Body of pancreas (tissue), 4 donors: Measurements from ENCODE around the gene LCP1. TPM values are rescaled to one million over a fixed set of nuclear protein-coding genes. Genes with fewer than 3 reads are reported as not detected.

Experiments
- ATAC-seq: fragments of 150-250 bp; one replicate; pipeline ENCODE4 v1.9.1; 2016
- DNase-seq, 4 donors: peaks; one replicate each; pipeline ENCODE4 v3.0.0-alpha.2; 2019
- H3K27ac ChIP-seq, 4 donors: fragments of 200-600 bp; sonication (generic); 1 replicate in 3 of 4; 2 replicates in 1 of 4; pipeline versions ENCODE4 v1.5.1 to v1.6.1; 2016 to 2019; ENCODE audit warnings: mild to moderate bottlenecking in 1 of 4, mixed read lengths in 1 of 4, moderate library complexity in 1 of 4
- H3K27me3 ChIP-seq, 2 donors: fragments of 200-600 bp; sonication (generic); one replicate each; pipeline ENCODE4 v1.6.0; 2016; ENCODE audit warnings: mild to moderate bottlenecking in 1 of 2
- H3K36me3 ChIP-seq, 2 donors: fragments of 200-600 bp; sonication (generic); replicated peaks in 1 of 2; 2 replicates each; pipeline ENCODE4 v1.5.1; 2016; ENCODE audit warnings: low read depth in 2 of 2; ENCODE audit not compliant: insufficient read depth in 1 of 2
- H3K4me1 ChIP-seq: fragments of 200-600 bp; sonication (generic); one replicate; pipeline ENCODE4 v1.6.0; 2016
- H3K4me3 ChIP-seq, 2 donors: fragments of 200-600 bp; sonication (generic); 1 replicate in 1 of 2; 2 replicates in 1 of 2; pipeline ENCODE4 v1.5.1; 2016 to 2019
- H3K9me3 ChIP-seq, 3 donors: fragments of 200-600 bp; sonication (generic); 1 replicate in 2 of 3; 2 replicates in 1 of 3; pipeline ENCODE4 v1.5.1; 2016
- POLR2A ChIP-seq, 3 donors: fragments of 450-650 bp; IDR thresholded peaks; one replicate each; pipeline ENCODE4 v1.6.1; 2016; ENCODE audit warnings: antibody characterized with exemption in 3 of 3, mild to moderate bottlenecking in 2 of 3
- WGBS, 2 donors: methylation state at CpG; one replicate each; pipeline ENCODE4 v1.1.5; 2017; 5-methylcytosine and 5-hydroxymethylcytosine counted together
- intact Hi-C: fragments of 100-400 bp; cut with DNase I; formaldehyde crosslinking; loops from one replicate; pipeline ENCODE4 v1.15.1; 2023
- total RNA-seq, 2 donors: library from RNA; depleted of rRNA; stranded (reverse); fragments of >200 nt; gene quantifications; one replicate each; pipeline ENCODE4 v1.1.0, GENCODE V29; 2016
- TF ChIP-seq, protein P1 (sequence below), 7 experiments: fragments of 450-650 bp in 4 of 7; fragments of 200-600 bp in 3 of 7; sonication (generic) in 3 of 7; IDR thresholded peaks; one replicate each; pipeline ENCODE4 v1.5.1; 2016 to 2019; ENCODE audit warnings: antibody characterized with exemption in 7 of 7

Gene LCP1
- total RNA-seq, 2 donors from 2014 or later = 6.3 to 16.1 TPM

DNA sequence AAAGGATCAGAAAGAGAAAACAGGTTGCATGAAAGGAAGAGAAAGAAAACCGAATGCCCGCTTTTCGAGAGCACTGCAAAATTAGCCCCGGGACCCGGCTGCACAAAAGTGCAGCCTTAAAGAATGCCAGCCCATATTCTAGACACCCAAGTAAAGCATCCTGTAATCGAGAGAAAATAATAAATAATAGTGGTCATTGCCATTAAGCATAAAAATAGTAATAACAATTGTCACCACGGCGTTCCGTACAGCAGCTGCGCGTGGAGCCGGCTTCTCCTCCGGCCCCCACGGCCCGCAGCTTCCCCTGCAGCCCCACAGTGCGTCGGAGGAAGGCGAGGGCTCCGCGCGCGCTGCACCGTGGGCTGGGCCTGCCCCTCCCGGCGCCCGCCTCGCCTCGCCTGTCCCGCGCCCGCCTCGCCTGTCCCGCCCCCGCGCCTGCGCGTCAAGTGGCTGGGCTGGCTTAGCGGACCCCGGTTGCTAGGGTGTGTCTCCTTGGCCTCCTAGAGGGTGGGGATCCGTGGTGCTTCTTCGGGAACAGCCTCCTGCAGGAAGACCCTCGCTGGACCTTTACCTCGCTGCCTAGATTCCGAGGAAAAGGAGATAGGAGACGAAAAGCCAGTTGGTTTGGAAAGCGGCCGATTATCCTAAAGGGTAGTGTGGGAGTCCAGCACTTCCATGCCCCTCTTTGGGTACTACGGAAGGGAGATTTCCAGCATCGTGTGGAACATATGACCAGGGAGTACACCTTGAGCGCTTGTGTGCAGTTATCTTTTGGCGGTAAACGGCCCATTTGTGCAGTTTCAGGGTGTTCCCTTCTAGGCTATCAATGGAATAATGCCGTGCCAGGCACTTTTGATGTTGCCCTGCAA, 29.7 kb upstream of the LCP1 start, which contains the start of gene LRRC63:
Gene LRRC63, plus strand, starts transcription at position 446 of the 869 bp plus-strand sequence. CDS start 1,107 bp downstream, outside the sequence.
- peak; percentile 89 for ATAC-seq
- no peak within 1 kb of the TSS for H3K27ac ChIP-seq
- WGBS, 2 donors = 1 to 2% methylated on average over 45 to 53 of the region's 53 CpGs
- intact Hi-C loops = no loop called here
- no peaks in the 10 kb centered on the region for H3K27me3 ChIP-seq
- no peaks in the 10 kb centered on the region for H3K36me3 ChIP-seq
- H3K9me3 ChIP-seq = no peaks in the 10 kb centered on the region
- DNase-seq = peak; percentile 51 to 81 (median 66)
- TF ChIP-seq, protein P1, sequence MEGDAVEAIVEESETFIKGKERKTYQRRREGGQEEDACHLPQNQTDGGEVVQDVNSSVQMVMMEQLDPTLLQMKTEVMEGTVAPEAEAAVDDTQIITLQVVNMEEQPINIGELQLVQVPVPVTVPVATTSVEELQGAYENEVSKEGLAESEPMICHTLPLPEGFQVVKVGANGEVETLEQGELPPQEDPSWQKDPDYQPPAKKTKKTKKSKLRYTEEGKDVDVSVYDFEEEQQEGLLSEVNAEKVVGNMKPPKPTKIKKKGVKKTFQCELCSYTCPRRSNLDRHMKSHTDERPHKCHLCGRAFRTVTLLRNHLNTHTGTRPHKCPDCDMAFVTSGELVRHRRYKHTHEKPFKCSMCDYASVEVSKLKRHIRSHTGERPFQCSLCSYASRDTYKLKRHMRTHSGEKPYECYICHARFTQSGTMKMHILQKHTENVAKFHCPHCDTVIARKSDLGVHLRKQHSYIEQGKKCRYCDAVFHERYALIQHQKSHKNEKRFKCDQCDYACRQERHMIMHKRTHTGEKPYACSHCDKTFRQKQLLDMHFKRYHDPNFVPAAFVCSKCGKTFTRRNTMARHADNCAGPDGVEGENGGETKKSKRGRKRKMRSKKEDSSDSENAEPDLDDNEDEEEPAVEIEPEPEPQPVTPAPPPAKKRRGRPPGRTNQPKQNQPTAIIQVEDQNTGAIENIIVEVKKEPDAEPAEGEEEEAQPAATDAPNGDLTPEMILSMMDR (IDR thresholded peaks at IDR 0.05) = no peak
- TF ChIP-seq POLR2A (IDR thresholded peaks at IDR 0.05) = peak in 1 of 3 donors; percentile 27
- peak within 1 kb of the TSS in 1 of 2 donors; percentile 13 for H3K4me3 ChIP-seq
- H3K4me1 ChIP-seq = peaks cover 12% of the 10 kb centered on the region

DNA sequence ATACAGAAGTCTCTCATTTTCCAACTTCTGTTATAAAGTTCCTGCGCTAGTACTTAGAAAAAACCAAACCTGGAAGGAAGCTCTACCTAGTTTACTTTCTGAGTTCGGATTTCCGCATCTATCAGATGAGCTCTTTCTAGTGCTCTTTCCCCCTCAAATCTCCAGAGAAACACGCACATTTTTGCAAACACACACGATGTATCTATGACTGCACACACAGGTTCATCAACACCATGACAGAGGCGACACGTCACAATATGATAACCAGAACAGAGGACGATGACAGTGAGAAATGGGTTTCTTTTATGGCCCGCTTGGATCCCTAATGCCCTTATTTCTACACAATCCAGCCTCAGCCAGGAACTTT, 29.1 kb upstream of the LCP1 start:
- Histone ChIP-seq H3K9me3 (no peaks in the 10 kb centered on the region), H3K36me3 (no peaks in the 10 kb centered on the region), H3K27me3 (no peaks in the 10 kb centered on the region), H3K4me3 (peak overlapping the region in 1 of 2 donors; percentile 13), H3K27ac (no peak overlapping the region), H3K4me1 (peaks cover 12% of the 10 kb centered on the region)
- no peak for DNase-seq
- TF ChIP-seq, protein P1 (IDR thresholded peaks at IDR 0.05) = no peak
- TF ChIP-seq POLR2A (IDR thresholded peaks at IDR 0.05) = no peak
- WGBS, 2 donors = 11 to 19% methylated on average over 9 of the region's 9 CpGs
- intact Hi-C loops = no loop called here
- ATAC-seq = peak; percentile 18

DNA sequence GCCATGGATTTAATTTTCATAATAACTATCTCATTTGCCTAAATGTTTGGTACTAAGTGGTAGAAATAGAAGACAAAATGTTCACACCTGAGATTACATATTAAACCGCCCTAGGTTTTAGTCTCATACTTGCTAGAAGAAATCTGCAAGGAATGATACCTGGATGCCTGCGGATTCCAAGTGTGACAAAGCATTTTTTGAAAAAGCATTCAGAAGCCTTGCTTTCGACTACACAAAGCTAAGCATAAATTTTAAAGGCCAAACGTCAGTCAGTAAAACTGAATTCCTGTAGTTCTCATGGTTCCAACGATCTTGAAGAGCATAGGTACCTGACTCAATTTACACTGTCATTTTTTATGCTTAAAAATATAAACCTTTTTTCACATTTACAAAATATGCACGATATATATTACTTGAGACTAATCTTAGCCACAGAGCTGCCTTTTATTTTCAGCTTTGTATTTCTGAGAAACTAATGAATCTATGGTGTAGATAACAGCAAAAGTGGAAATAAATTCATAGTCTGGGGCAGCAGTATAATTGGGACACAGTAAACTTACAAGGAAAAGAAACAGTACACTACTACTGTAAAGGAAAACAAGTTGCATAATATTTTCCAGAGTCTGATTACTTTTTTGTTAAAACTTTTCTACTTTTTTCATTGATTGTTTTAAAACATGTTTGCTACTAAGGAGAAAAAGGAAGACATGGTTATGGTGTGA, 28.5 kb upstream of the LCP1 start:
- Histone ChIP-seq H3K4me3 (no peak overlapping the region), H3K36me3 (no peaks in the 10 kb centered on the region), H3K27me3 (no peaks in the 10 kb centered on the region), H3K27ac (no peak overlapping the region), H3K9me3 (no peaks in the 10 kb centered on the region), H3K4me1 (peaks cover 12% of the 10 kb centered on the region)
- ATAC-seq (no peak), DNase-seq (no peak)
- TF ChIP-seq POLR2A (IDR thresholded peaks at IDR 0.05) = no peak
- TF ChIP-seq, protein P1 (IDR thresholded peaks at IDR 0.05) = no peak
- intact Hi-C loops = no loop called here
- 79 to 82% methylated on average over 6 of the region's 6 CpGs for WGBS, 2 donors

DNA sequence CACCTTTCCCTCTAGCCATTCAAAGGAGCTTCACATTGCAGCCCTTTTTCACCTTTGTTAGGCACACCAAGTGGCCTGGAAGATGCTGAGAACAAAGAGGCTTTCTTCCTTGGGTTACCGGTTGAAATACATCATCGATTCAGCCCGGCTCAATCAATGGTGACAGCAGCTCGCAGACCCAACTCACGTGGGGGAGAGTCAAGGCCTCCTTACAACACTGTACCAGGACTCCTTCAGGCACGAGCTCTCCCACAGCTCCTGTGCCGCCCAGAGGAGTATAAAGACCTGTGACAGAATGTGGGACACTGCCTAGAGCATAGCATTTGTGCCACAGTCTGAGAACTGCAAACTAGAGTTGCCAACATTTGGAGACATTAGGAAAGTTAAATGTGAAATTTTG, 25.9 kb upstream of the LCP1 start:
- no peaks in the 10 kb centered on the region for H3K36me3 ChIP-seq
- H3K27me3 ChIP-seq = no peaks in the 10 kb centered on the region
- no peak overlapping the region for H3K4me3 ChIP-seq
- H3K9me3 ChIP-seq = no peaks in the 10 kb centered on the region
- peaks cover 12% of the 10 kb centered on the region for H3K4me1 ChIP-seq
- no peak for DNase-seq
- TF ChIP-seq, protein P1 (IDR thresholded peaks at IDR 0.05) = no peak
- TF ChIP-seq POLR2A (IDR thresholded peaks at IDR 0.05) = no peak
- no peak for ATAC-seq
- intact Hi-C loops = no loop called here
- WGBS, 2 donors = 35 to 41% methylated on average over 7 of the region's 7 CpGs
- H3K27ac ChIP-seq = no peak overlapping the region
